NCI-H1417 (cell line): Measurements from ENCODE around the gene PPP1R13B.

Experiments
- DNase-seq, 3 experiments: peaks; one replicate each; lab custom pipeline; 2025; lab: John Stamatoyannopoulos, UW

Gene PPP1R13B

GRCh38 chr14:103729496-103730448 is 117.6 kb downstream of the PPP1R13B start:
- DNase-seq = no peak

- DNase-seq = peak in 1 of 3 experiments; percentile 53
Measured at GRCh38 chr14:103728721-103729120, 118.7 kb downstream of the PPP1R13B start.

- no peak for DNase-seq
Measured at GRCh38 chr14:103728141-103728540, 119.2 kb downstream of the PPP1R13B start.

- DNase-seq = no peak
Measured at GRCh38 chr14:103727313-103727980, 119.9 kb downstream of the PPP1R13B start.

- DNase-seq = no peak
Measured at GRCh38 chr14:103726474-103726873, 120.9 kb downstream of the PPP1R13B start.

GRCh38 chr14:103725739-103726395 is 121.5 kb downstream of the PPP1R13B start:
- no peak for DNase-seq

GRCh38 chr14:103725001-103725682 is 122.2 kb downstream of the PPP1R13B start:
- DNase-seq = no peak

GRCh38 chr14:103724116-103724515 is 123.3 kb downstream of the PPP1R13B start:
- no peak for DNase-seq

GRCh38 chr14:103723748-103724081 is 123.7 kb downstream of the PPP1R13B start:
- DNase-seq = no peak

- DNase-seq = no peak
Measured at GRCh38 chr14:103721334-103722120, 125.8 kb downstream of the PPP1R13B start.

- DNase-seq = no peak
Measured at GRCh38 chr14:103719751-103720150, 127.6 kb downstream of the PPP1R13B start.

GRCh38 chr14:103718572-103718971 is 128.8 kb downstream of the PPP1R13B start:
- DNase-seq = no peak

GRCh38 chr14:103716899-103717411 is 130.4 kb downstream of the PPP1R13B start:
- DNase-seq = no peak

- peak in 2 of 3 experiments; percentile 45 to 70 for DNase-seq
Measured at GRCh38 chr14:103716091-103716801, 131.1 kb downstream of the PPP1R13B start.

GRCh38 chr14:103715052-103716000 is 132.0 kb downstream of the PPP1R13B start, which contains the start of the genes XRCC3 and ZFYVE21:
Gene XRCC3, minus strand, starts transcription at chr14:103715451. Its CDS starts 4,364 bp downstream, at chr14:103711087.
Gene ZFYVE21, plus strand, starts transcription at chr14:103715810. Its CDS starts 32 bp downstream, at chr14:103715842.
- peak; percentile 100 for DNase-seq

GRCh38 chr14:103714063-103714724 is 133.2 kb downstream of the PPP1R13B start:
- no peak for DNase-seq

GRCh38 chr14:103713304-103714062 is 133.9 kb downstream of the PPP1R13B start:
- no peak for DNase-seq
